DMS153 treated with DMSO at 0.1 percent for 48 hours (cell line): ENCODE data around the gene ADGRL3.
A peak's percentile ranks its signal among the peaks of the same experiment; 100 is the strongest.

Source experiments
- DNase-seq: peaks from one replicate; lab custom pipeline; 2025; ENCODE audit not compliant: unreplicated experiment; lab: John Stamatoyannopoulos, UW

The ADGRL3 gene

DNA sequence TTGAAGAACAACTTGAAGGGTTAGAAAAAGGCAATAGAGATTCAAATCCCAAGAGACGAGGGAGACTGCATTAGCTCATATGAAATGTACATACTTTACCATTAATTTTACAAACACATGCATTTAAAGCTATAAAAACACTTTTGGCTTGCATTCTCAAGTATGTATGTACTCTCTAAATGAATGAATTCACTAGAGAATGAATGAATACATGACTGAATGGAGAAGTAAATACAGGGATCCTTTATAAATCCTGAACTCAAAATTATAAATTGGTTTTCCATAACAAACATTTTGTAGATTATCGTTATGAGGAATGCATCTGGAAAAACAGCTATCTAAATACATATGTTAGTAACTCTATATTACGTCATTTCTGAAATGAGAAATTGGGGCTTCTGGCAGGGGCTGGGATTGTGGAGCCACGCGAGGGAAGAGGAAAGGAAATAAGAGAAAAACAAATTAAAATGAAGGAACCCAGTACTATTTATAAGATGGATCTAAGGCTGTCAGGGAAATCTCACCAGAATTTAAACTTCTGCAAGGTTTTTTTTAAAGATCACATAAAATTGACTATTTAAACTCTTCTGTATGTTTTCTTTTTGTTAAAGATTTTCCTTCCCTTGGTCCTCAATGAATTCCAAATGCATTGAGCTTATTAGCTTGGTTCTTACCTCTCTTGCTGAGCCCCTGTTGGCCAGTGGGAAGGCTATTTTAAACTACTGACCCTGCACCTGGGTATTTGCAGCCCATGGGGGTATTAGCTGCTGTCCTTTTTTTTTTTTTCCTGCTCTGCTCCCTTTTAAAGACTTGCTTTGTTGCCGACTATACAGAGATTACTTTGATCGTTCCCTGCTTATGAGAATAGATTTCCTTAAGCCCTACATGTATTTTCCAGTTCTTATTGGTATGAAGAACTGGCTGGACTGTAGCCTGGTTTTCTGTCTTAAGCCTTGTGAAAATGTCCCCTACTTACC is 207.8 kb downstream of the ADGRL3 start:
- peak; percentile 44 for DNase-seq

DNA sequence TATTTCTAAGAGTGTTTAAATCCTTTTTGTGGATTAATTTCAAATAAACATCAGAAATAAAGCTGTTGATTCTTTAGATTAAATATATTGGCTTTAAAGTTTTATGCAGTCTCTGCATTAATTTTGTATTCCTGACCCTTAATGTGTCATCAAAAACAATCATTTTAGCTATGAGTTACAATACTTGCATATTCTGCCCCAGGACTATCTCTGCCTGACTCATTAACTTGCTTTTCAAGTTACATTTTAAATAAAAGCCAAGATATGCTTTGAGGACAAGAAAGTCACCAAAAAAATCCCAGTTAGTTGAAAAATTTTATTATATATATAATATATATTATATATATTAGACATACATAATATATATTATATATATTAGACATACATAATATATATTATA is 208.7 kb downstream of the ADGRL3 start:
- DNase-seq = no peak

- no peak for DNase-seq
Observed at GRCh38 chr4:61411241-61411640, 211.1 kb downstream of the ADGRL3 start.

DNA sequence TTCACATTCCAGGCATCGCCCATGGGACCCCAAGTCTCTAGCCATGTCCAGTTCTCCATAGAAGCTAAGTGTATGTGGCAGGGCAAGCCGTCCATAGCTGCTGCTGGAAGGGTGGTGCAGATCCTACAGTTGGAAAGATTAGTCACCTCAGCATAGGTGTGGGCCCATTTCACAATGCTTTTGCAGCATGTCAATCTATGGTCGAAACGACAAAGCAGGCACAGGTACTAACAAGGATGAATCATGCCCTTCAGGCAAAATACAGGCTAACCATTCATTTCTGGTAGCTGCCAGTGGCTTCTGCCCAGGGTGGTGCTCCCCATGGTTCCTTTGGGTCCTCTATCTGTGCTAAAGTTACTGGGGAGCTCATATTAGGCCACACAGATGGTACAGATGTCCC is 225.2 kb downstream of the ADGRL3 start:
- DNase-seq = no peak

DNA sequence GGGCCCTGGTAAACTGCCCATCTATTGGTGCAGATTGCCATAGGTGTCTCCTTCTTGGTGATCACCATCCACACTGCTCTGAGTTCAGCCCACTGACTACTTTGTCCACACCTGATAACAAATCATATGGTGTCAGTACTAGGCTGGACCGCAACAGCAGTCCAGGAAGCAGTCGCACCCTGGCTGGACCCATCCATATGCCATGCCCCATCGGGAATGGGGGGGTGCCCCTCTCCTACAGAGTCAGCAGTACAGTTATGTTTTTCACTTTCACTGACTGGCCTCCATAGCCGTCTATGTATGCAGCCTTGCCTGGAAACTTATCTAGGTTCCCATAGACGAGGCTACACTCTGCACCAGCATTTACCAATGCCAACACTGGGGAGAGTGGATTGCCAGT is 226.1 kb downstream of the ADGRL3 start:
- no peak for DNase-seq

- DNase-seq = no peak
Observed at GRCh38 chr4:61427099-61427817, 227.1 kb downstream of the ADGRL3 start.

DNA sequence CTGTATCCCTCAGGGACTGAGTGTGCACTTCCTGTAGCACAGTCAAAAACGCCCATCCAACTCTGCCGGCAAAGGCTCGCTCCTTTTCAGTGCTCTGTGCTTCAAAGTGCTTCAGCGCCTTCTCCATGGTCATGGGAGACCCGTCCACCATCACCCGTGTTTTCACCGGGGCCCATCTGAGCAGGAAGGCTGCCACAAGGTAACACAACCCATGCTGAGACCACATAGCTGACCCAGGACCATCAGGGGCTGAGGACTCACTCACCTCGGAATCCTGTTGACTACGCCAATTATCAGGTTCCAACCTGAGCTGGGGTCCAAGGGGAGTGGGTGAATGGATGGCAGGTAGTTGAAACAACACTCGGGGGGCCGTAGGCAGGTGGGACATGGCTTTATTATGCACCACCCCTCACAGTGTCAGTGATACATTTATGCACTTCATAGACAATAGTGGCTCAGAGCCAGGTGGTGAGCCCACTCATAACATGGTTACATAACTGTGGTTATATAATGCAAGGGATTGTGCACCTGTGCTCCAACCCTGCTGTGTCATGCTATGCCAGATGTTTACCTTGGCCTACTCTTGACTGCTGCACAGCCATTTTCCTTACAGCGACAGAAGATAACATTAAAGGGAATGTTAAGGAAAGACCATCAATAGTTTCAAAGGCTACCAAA is 227.8 kb downstream of the ADGRL3 start:
- no peak for DNase-seq

DNA sequence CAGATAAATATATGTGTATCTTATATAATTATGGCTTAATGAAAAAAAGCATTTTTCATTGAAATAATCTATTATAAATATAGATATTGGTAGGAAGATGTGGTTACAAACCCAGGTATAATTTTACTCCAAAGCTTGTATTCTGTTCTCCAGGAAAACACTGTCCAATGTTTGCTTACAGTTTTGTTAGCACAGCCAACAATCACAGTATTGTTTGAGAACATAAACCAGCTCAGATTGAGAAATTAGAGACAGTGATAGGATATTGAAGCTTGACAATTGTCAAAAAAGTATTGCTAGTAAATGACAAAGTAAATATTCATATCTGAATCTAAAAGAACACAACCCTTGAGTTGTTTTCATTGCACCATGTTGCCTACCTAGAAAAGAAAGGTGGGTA is 228.8 kb downstream of the ADGRL3 start:
- DNase-seq = no peak

- DNase-seq = no peak
Observed at GRCh38 chr4:61431131-61431530, 231.0 kb downstream of the ADGRL3 start.

- no peak for DNase-seq
Observed at GRCh38 chr4:61437923-61438322, 237.8 kb downstream of the ADGRL3 start.

DNA sequence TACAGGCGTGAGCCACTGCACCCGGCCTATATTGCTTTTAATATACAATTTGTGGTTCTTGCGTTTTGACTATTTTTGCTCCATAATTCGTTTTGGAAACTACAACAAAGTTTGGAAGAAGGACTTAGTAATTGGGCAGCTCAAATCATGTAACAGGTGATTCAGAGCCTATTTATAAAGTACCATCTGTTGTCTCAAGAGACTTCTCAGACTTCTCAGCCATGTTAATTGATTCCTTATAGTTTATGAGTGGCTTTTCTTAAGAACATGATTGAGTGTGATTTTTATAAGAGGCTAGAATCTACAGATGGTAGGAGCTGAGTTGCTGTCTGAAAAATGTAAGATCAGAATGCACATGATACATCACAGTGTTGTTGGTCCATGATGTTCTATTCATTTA is 240.2 kb downstream of the ADGRL3 start:
- no peak for DNase-seq

DNA sequence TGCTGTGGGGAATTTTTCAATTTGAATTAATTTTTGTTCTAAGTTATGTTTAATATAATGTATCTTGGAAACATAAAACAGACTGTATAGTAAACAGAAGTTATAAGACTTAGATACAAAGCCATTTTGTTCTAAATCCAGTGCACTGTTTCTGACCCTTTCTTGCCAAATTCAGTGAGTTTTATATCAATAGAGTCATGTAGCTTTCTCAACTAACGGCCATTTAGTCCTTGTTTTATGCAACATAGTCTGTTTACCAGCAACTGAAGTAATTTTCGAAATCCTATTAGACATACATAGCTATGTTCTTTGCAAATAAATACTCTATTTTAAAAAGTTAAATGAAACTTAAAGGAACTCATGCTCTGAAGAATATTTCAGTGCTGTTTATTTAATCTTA is 242.8 kb downstream of the ADGRL3 start:
- DNase-seq = no peak

- DNase-seq = no peak
Observed at GRCh38 chr4:61443813-61444510, 243.8 kb downstream of the ADGRL3 start.

GRCh38 chr4:61445374-61446063 is 245.4 kb downstream of the ADGRL3 start:
- DNase-seq = peak; percentile 47

- DNase-seq = no peak
Observed at GRCh38 chr4:61446941-61447340, 246.8 kb downstream of the ADGRL3 start.

- DNase-seq = no peak
Observed at GRCh38 chr4:61447918-61448317, 247.8 kb downstream of the ADGRL3 start.

DNA sequence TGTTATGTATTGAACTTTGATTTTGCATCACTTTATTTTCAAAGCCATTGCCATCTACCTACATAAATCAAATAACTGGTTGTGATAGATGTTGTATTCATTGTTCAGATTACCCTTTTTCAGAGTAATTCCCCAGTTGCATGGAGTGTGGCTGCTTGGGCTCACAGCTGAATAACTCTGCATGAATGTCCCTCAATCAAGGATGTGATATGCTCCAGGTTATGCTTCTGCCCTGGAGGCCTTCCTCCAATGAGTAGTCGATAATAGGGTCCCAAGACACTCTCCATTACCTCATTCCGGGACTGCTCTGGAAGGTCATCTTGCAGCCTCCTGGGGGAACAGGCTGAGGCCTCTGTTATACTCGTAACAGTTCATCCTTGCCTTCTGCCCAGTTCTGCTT is 251.8 kb downstream of the ADGRL3 start:
- no peak for DNase-seq

GRCh38 chr4:61461956-61462355 is 261.8 kb downstream of the ADGRL3 start:
- no peak for DNase-seq

DNA sequence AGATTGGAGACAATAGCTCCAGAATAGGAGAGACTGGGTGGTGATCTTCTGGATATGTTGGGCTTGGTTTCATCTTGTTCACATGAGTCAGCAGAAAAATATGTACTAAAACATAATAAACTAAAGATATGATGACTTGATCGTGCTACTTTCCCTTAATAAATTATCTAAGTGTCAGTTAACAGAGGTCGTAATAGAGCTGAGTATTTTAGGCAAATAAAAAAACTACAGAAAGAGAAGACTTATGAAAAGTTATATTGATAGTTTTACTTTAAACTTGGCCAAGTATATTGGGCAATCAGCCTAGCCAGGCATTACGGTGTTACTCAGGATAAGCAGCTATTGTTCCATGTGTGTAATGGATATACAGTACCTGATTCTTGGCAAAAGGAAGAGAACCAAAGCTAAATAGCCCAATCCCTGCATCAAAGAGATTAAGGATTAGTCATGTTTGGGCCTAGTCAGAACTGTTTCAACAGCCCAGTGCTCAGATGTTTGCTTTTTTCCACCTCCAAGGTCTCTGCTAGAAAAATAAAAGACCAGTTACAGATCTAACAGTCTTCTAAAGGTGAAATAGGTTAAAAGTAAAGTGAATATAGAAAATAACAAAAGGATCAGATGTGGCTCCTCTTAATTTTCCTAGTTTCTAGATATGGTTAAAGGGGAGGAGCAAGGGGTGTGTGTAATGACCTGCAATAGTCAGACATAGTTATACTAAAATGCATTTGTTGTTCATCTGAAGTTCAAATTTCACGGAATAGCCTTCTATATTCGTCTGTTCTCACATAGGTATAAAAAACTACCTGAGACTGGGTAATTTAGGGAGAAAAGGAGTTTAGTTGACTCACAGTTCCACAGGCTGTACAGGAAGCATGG is 262.6 kb downstream of the ADGRL3 start:
- no peak for DNase-seq
